ENCODE results near the gene HLA-B.
"Not testable (repeated sequence)": the region's sequence is repeated elsewhere in the genome, so short reads cannot be mapped to it uniquely, and the experiment has no call there.

The HLA-B gene

GRCh38 chr6:31397901-31398525 is 41.0 kb upstream of the HLA-B start:
- Histone ChIP-seq H3K36me3 (ENCODE audit: control insufficient read depth in 5 of 5, insufficient read depth in 5 of 5, low read length in 5 of 5) (peaks cover 0 to 18% (median 4%) of the 10 kb centered on the region in 5 donors), H3K4me1 (ENCODE audit: control insufficient read depth in 5 of 5, insufficient read depth in 5 of 5, low read length in 5 of 5) (peaks cover 5 to 59% (median 33%) of the 10 kb centered on the region in 5 donors), H3K27ac (ENCODE audit: low read depth, low read length) (peak overlapping the region; percentile 99), H3K9me3 (ENCODE audit: control insufficient read depth in 5 of 5, low read length in 5 of 5) (no peaks in the 10 kb centered on the region), H3K9ac (ENCODE audit: low read length in 5 of 5) (no peak overlapping the region), H3K27me3 (ENCODE audit: control insufficient read depth in 5 of 5, insufficient read depth in 4 of 5, low read length in 5 of 5) (no peaks in the 10 kb centered on the region), H3K4me3 (ENCODE audit: low read depth in 1 of 5, low read length in 5 of 5) (no peak overlapping the region)

- H3K4me1 ChIP-seq (ENCODE audit: control insufficient read depth in 5 of 5, insufficient read depth in 5 of 5, low read length in 5 of 5), result peaks cover 5 to 50% (median 24%) of the 10 kb centered on the region in 5 donors
- H3K36me3 ChIP-seq (ENCODE audit: control insufficient read depth in 5 of 5, insufficient read depth in 5 of 5, low read length in 5 of 5), result peaks cover 0 to 18% (median 4%) of the 10 kb centered on the region in 5 donors
- H3K9me3 ChIP-seq (ENCODE audit: control insufficient read depth in 5 of 5, low read length in 5 of 5); H3K9ac ChIP-seq (ENCODE audit: low read length in 5 of 5); H3K4me3 ChIP-seq (ENCODE audit: low read depth in 1 of 5, low read length in 5 of 5); H3K27me3 ChIP-seq (ENCODE audit: control insufficient read depth in 5 of 5, insufficient read depth in 4 of 5, low read length in 5 of 5); H3K27ac ChIP-seq (ENCODE audit: low read depth, low read length): not testable (repeated sequence)
Measured at GRCh38 chr6:31397153-31397499, 40.1 kb upstream of the HLA-B start.

- H3K27ac ChIP-seq (ENCODE audit: low read depth, low read length), result no peak overlapping the region
- H3K4me3 ChIP-seq (ENCODE audit: low read depth in 1 of 5, low read length in 5 of 5), result no peak overlapping the region
- H3K4me1 ChIP-seq (ENCODE audit: control insufficient read depth in 5 of 5, insufficient read depth in 5 of 5, low read length in 5 of 5), result peaks cover 2 to 45% (median 18%) of the 10 kb centered on the region in 5 donors
- no peak overlapping the region for H3K9ac ChIP-seq (ENCODE audit: low read length in 5 of 5)
- H3K9me3 ChIP-seq (ENCODE audit: control insufficient read depth in 5 of 5, low read length in 5 of 5), result no peaks in the 10 kb centered on the region
- H3K36me3 ChIP-seq (ENCODE audit: control insufficient read depth in 5 of 5, insufficient read depth in 5 of 5, low read length in 5 of 5), result peaks cover 0 to 18% (median 4%) of the 10 kb centered on the region in 5 donors
- no peaks in the 10 kb centered on the region for H3K27me3 ChIP-seq (ENCODE audit: control insufficient read depth in 5 of 5, insufficient read depth in 4 of 5, low read length in 5 of 5)
Measured at GRCh38 chr6:31396422-31397152, 39.6 kb upstream of the HLA-B start.

- Histone ChIP-seq H3K27ac (ENCODE audit: low read depth, low read length) (no peak overlapping the region), H3K4me1 (ENCODE audit: control insufficient read depth in 5 of 5, insufficient read depth in 5 of 5, low read length in 5 of 5) (peaks cover 2 to 38% (median 12%) of the 10 kb centered on the region in 5 donors), H3K9ac (ENCODE audit: low read length in 5 of 5) (no peak overlapping the region), H3K9me3 (ENCODE audit: control insufficient read depth in 5 of 5, low read length in 5 of 5) (no peaks in the 10 kb centered on the region), H3K27me3 (ENCODE audit: control insufficient read depth in 5 of 5, insufficient read depth in 4 of 5, low read length in 5 of 5) (no peaks in the 10 kb centered on the region), H3K36me3 (ENCODE audit: control insufficient read depth in 5 of 5, insufficient read depth in 5 of 5, low read length in 5 of 5) (peaks cover 0 to 18% (median 4%) of the 10 kb centered on the region in 5 donors), H3K4me3 (ENCODE audit: low read depth in 1 of 5, low read length in 5 of 5) (no peak overlapping the region)
Measured at GRCh38 chr6:31395832-31396231, 38.9 kb upstream of the HLA-B start.

GRCh38 chr6:31394381-31394780 is 37.4 kb upstream of the HLA-B start:
- no peaks in the 10 kb centered on the region for H3K9me3 ChIP-seq (ENCODE audit: control insufficient read depth in 5 of 5, low read length in 5 of 5)

GRCh38 chr6:31393932-31394331 is 37.0 kb upstream of the HLA-B start:
- Histone ChIP-seq H3K27ac (ENCODE audit: low read depth, low read length) (no peak overlapping the region), H3K36me3 (ENCODE audit: control insufficient read depth in 5 of 5, insufficient read depth in 5 of 5, low read length in 5 of 5) (peaks cover 0 to 18% (median 4%) of the 10 kb centered on the region in 5 donors), H3K4me1 (ENCODE audit: control insufficient read depth in 5 of 5, insufficient read depth in 5 of 5, low read length in 5 of 5) (peaks cover 2 to 35% (median 11%) of the 10 kb centered on the region in 5 donors), H3K9ac (ENCODE audit: low read length in 5 of 5) (no peak overlapping the region), H3K4me3 (ENCODE audit: low read depth in 1 of 5, low read length in 5 of 5) (no peak overlapping the region), H3K27me3 (ENCODE audit: control insufficient read depth in 5 of 5, insufficient read depth in 4 of 5, low read length in 5 of 5) (no peaks in the 10 kb centered on the region), H3K9me3 (ENCODE audit: control insufficient read depth in 5 of 5, low read length in 5 of 5) (no peaks in the 10 kb centered on the region)

More at GRCh38 chr6:31394381-31394780, 37.4 kb upstream of the HLA-B start:
- H3K27me3 ChIP-seq (ENCODE audit: control insufficient read depth in 5 of 5, insufficient read depth in 4 of 5, low read length in 5 of 5), result no peaks in the 10 kb centered on the region
- H3K27ac ChIP-seq (ENCODE audit: low read depth, low read length), result no peak overlapping the region
- peaks cover 0 to 18% (median 4%) of the 10 kb centered on the region in 5 donors for H3K36me3 ChIP-seq (ENCODE audit: control insufficient read depth in 5 of 5, insufficient read depth in 5 of 5, low read length in 5 of 5)
- H3K9ac ChIP-seq (ENCODE audit: low read length in 5 of 5), result no peak overlapping the region
- H3K4me1 ChIP-seq (ENCODE audit: control insufficient read depth in 5 of 5, insufficient read depth in 5 of 5, low read length in 5 of 5), result peaks cover 2 to 37% (median 11%) of the 10 kb centered on the region in 5 donors
- H3K4me3 ChIP-seq (ENCODE audit: low read depth in 1 of 5, low read length in 5 of 5), result no peak overlapping the region

GRCh38 chr6:31389802-31390132 is 32.8 kb upstream of the HLA-B start:
- not testable (repeated sequence) for H3K27me3 ChIP-seq (ENCODE audit: control insufficient read depth in 5 of 5, insufficient read depth in 4 of 5, low read length in 5 of 5); H3K9me3 ChIP-seq (ENCODE audit: control insufficient read depth in 5 of 5, low read length in 5 of 5); H3K4me3 ChIP-seq (ENCODE audit: low read depth in 1 of 5, low read length in 5 of 5); H3K27ac ChIP-seq (ENCODE audit: low read depth, low read length); H3K9ac ChIP-seq (ENCODE audit: low read length in 5 of 5)
- Histone ChIP-seq H3K36me3 (ENCODE audit: control insufficient read depth in 5 of 5, insufficient read depth in 5 of 5, low read length in 5 of 5) (peaks cover 0 to 11% (median 4%) of the 10 kb centered on the region in 5 donors), H3K4me1 (ENCODE audit: control insufficient read depth in 5 of 5, insufficient read depth in 5 of 5, low read length in 5 of 5) (peaks cover 0 to 12% (median 5%) of the 10 kb centered on the region in 5 donors)

GRCh38 chr6:31388916-31389801 is 32.2 kb upstream of the HLA-B start:
- not testable (repeated sequence) for H3K27me3 ChIP-seq (ENCODE audit: control insufficient read depth in 5 of 5, insufficient read depth in 4 of 5, low read length in 5 of 5); H3K27ac ChIP-seq (ENCODE audit: low read depth, low read length); H3K9me3 ChIP-seq (ENCODE audit: control insufficient read depth in 5 of 5, low read length in 5 of 5); H3K36me3 ChIP-seq (ENCODE audit: control insufficient read depth in 5 of 5, insufficient read depth in 5 of 5, low read length in 5 of 5); H3K4me3 ChIP-seq (ENCODE audit: low read depth in 1 of 5, low read length in 5 of 5); H3K9ac ChIP-seq (ENCODE audit: low read length in 5 of 5)
- peaks cover 0 to 12% (median 0%) of the 10 kb centered on the region in 5 donors for H3K4me1 ChIP-seq (ENCODE audit: control insufficient read depth in 5 of 5, insufficient read depth in 5 of 5, low read length in 5 of 5)

GRCh38 chr6:31386977-31387376 is 30.0 kb upstream of the HLA-B start:
- no peaks in the 10 kb centered on the region for H3K9me3 ChIP-seq (ENCODE audit: control insufficient read depth in 5 of 5, low read length in 5 of 5)
- no peaks in the 10 kb centered on the region for H3K36me3 ChIP-seq (ENCODE audit: control insufficient read depth in 5 of 5, insufficient read depth in 5 of 5, low read length in 5 of 5)
- H3K4me3 ChIP-seq (ENCODE audit: low read depth in 1 of 5, low read length in 5 of 5), result no peak overlapping the region
- H3K27me3 ChIP-seq (ENCODE audit: control insufficient read depth in 5 of 5, insufficient read depth in 4 of 5, low read length in 5 of 5), result no peaks in the 10 kb centered on the region
- H3K27ac ChIP-seq (ENCODE audit: low read depth, low read length), result no peak overlapping the region
- H3K9ac ChIP-seq (ENCODE audit: low read length in 5 of 5), result no peak overlapping the region
- peaks cover 0 to 12% (median 0%) of the 10 kb centered on the region in 5 donors for H3K4me1 ChIP-seq (ENCODE audit: control insufficient read depth in 5 of 5, insufficient read depth in 5 of 5, low read length in 5 of 5)

- Histone ChIP-seq H3K4me1 (ENCODE audit: control insufficient read depth in 5 of 5, insufficient read depth in 5 of 5, low read length in 5 of 5) (peaks cover 0 to 12% (median 0%) of the 10 kb centered on the region in 5 donors), H3K27ac (ENCODE audit: low read depth, low read length) (no peak overlapping the region), H3K36me3 (ENCODE audit: control insufficient read depth in 5 of 5, insufficient read depth in 5 of 5, low read length in 5 of 5) (no peaks in the 10 kb centered on the region), H3K27me3 (ENCODE audit: control insufficient read depth in 5 of 5, insufficient read depth in 4 of 5, low read length in 5 of 5) (no peaks in the 10 kb centered on the region), H3K9me3 (ENCODE audit: control insufficient read depth in 5 of 5, low read length in 5 of 5) (no peaks in the 10 kb centered on the region), H3K9ac (ENCODE audit: low read length in 5 of 5) (no peak overlapping the region), H3K4me3 (ENCODE audit: low read depth in 1 of 5, low read length in 5 of 5) (no peak overlapping the region)
Measured at GRCh38 chr6:31386099-31386498, 29.1 kb upstream of the HLA-B start.

All from subcutaneous abdominal adipose tissue (tissue), 5 donors.